CD4-positive, alpha-beta T cell treated with Interleukin-6 at 100 ng/mL for 8 hours (primary cell): ENCODE results near the gene TNNI3.
"Not testable (repeated sequence)": the region's sequence is repeated elsewhere in the genome, so short reads cannot be mapped to it uniquely, and the experiment has no call there.

Source experiments
- DNase-seq: peaks from one replicate; pipeline ENCODE4 v3.0.0-alpha.2; 2020; ENCODE audit warnings: mixed read lengths, low spot score

Gene TNNI3

GRCh38 chr19:55157064-55157908 is at the start of gene TNNI3:
Gene TNNI3, minus strand, starts transcription at chr19:55157732. Its CDS starts 143 bp downstream, at chr19:55157589.
- DNase-seq: no peak

GRCh38 chr19:55206664-55207500 is 49.4 kb upstream of the TNNI3 start:
- DNase-seq: no peak

GRCh38 chr19:55202199-55202598 is 44.7 kb upstream of the TNNI3 start:
- not testable (repeated sequence) for DNase-seq

GRCh38 chr19:55199620-55200204 is 42.2 kb upstream of the TNNI3 start:
- DNase-seq: no peak

- DNase-seq: no peak
Observed at GRCh38 chr19:55198651-55199050, 41.1 kb upstream of the TNNI3 start.

- DNase-seq: no peak
Observed at GRCh38 chr19:55197528-55197927, 40.0 kb upstream of the TNNI3 start.

- no peak for DNase-seq
Observed at GRCh38 chr19:55196803-55197202, 39.3 kb upstream of the TNNI3 start.

GRCh38 chr19:55193481-55193880 is 35.9 kb upstream of the TNNI3 start:
- no peak for DNase-seq

GRCh38 chr19:55189403-55189835 is 31.9 kb upstream of the TNNI3 start:
- no peak for DNase-seq

GRCh38 chr19:55188625-55189024 is 31.1 kb upstream of the TNNI3 start:
- DNase-seq: no peak

- DNase-seq: no peak
Observed at GRCh38 chr19:55186080-55186479, 28.5 kb upstream of the TNNI3 start.

- no peak for DNase-seq
Observed at GRCh38 chr19:55181740-55182139, 24.2 kb upstream of the TNNI3 start.

- peak; percentile 30 for DNase-seq
Observed at GRCh38 chr19:55179606-55180484, 22.3 kb upstream of the TNNI3 start, which contains the start of gene SYT5. Gene SYT5, minus strand, starts transcription at chr19:55180289. Its CDS starts 1,248 bp downstream, at chr19:55179041.

- DNase-seq: peak; percentile 78
Observed at GRCh38 chr19:55178781-55179599, 21.5 kb upstream of the TNNI3 start.

GRCh38 chr19:55176076-55176475 is 18.5 kb upstream of the TNNI3 start:
- DNase-seq: no peak

- DNase-seq: no peak
Observed at GRCh38 chr19:55175117-55175867, 17.8 kb upstream of the TNNI3 start.

- DNase-seq: no peak
Observed at GRCh38 chr19:55174425-55175116, 17.0 kb upstream of the TNNI3 start.

GRCh38 chr19:55173714-55174409 is 16.3 kb upstream of the TNNI3 start:
- DNase-seq: no peak
